ENCODE data around the gene PDLIM7. TPM values are rescaled to one million over a fixed set of nuclear protein-coding genes. Genes with fewer than 3 reads are reported as not detected.

The PDLIM7 gene
- 64.4 TPM for total RNA-seq

GRCh38 chr5:177497292-177498012, at the start of gene PDLIM7:
Gene PDLIM7, minus strand, starts transcription at chr5:177497604. Its CDS starts 1,092 bp downstream, at chr5:177496512.

GRCh38 chr5:177516601-177517568, 19.5 kb upstream of the PDLIM7 start, which contains the start of gene DDX41:
Gene DDX41, minus strand, starts transcription at chr5:177516961. Its CDS starts 16 bp downstream, at chr5:177516945.

GRCh38 chr5:177509381-177509951, 12.1 kb upstream of the PDLIM7 start, which contains the start of gene DOK3:
Gene DOK3, minus strand, starts transcription at chr5:177509826. Its CDS starts 286 bp downstream, at chr5:177509540.

GRCh38 chr5:177473443-177474001, 23.9 kb downstream of the PDLIM7 start, which contains the start of gene DBN1:
Gene DBN1, minus strand, starts transcription at chr5:177473634. Its CDS starts 113 bp downstream, at chr5:177473521.

GRCh38 chr5:177446200-177447065, 51.0 kb downstream of the PDLIM7 start, which contains the start of gene PRR7:
Gene PRR7, plus strand, starts transcription at chr5:177446814. Its CDS starts 8,254 bp downstream, at chr5:177455068.

Other genes with a start within 250 kb of the PDLIM7 start
- 29.4 TPM for gene RAB24, start 193.9 kb downstream of the PDLIM7 start, total RNA-seq
- 45.3 TPM for gene PRELID1, start 193.8 kb downstream of the PDLIM7 start, total RNA-seq
- gene MXD3, start 185.7 kb downstream of the PDLIM7 start, total RNA-seq: 14.5 TPM
- gene LMAN2, start 145.9 kb downstream of the PDLIM7 start, total RNA-seq: 150 TPM
- gene RGS14, start 139.7 kb downstream of the PDLIM7 start, total RNA-seq: 5.1 TPM
- not detected for gene SLC34A1, start 113.2 kb downstream of the PDLIM7 start, total RNA-seq
- not detected for gene PFN3, start 96.9 kb downstream of the PDLIM7 start, total RNA-seq
- 1.9 TPM for gene F12, start 88.0 kb downstream of the PDLIM7 start, total RNA-seq
- gene GRK6, start 70.9 kb downstream of the PDLIM7 start, total RNA-seq: 22.2 TPM
- gene PRR7, start 50.8 kb downstream of the PDLIM7 start, total RNA-seq: 4.8 TPM
- 132 TPM for gene DBN1, start 24.0 kb downstream of the PDLIM7 start, total RNA-seq
- gene DOK3, start 12.2 kb upstream of the PDLIM7 start, total RNA-seq: 4.8 TPM
- 68.6 TPM for gene DDX41, start 19.4 kb upstream of the PDLIM7 start, total RNA-seq
- gene FAM193B, start 57.0 kb upstream of the PDLIM7 start, total RNA-seq: 49.9 TPM
- 81.0 TPM for gene TMED9, start 94.6 kb upstream of the PDLIM7 start, total RNA-seq
- gene B4GALT7, start 102.5 kb upstream of the PDLIM7 start, total RNA-seq: 29.9 TPM

All from camera-type eye (tissue), 1 donor.